HepG2 (cell line): Measurements from ENCODE around the gene POLR1C. TPM values are rescaled to one million over a fixed set of nuclear protein-coding genes. Genes with fewer than 3 reads are reported as not detected.
A peak's percentile ranks its signal among the peaks of the same experiment; 100 is the strongest.

ENCODE experiments used
- CBX2 ChIP-seq, 2 experiments: fragments of 200-600 bp in 1 of 2; sonication (generic); formaldehyde crosslinking in 1 of 2; IDR thresholded peaks; 2 replicates each; pipeline versions ENCODE4 v1.7.0 to v1.8.1; 2018 to 2022; ENCODE audit warnings: low read depth in 2 of 2, low read length in 1 of 2, mild to moderate bottlenecking in 1 of 2, missing genetic modification reagents in 1 of 2
- FOXP4 ChIP-seq: sonication (generic); formaldehyde crosslinking; IDR thresholded peaks from 2 replicates; pipeline ENCODE4 v1.4.0; 2020; ENCODE audit warnings: missing genetic modification reagents
- GPN1 ChIP-seq: sonication (generic); formaldehyde crosslinking; IDR thresholded peaks from 2 replicates; pipeline ENCODE4 v1.5.1; 2020; ENCODE audit warnings: missing genetic modification reagents, borderline replicate concordance
- HMG20B ChIP-seq: conservative IDR thresholded peaks from 2 replicates; pipeline ENCODE4 v1.6.1; 2016; ENCODE audit warnings: missing genetic modification reagents, missing compliant biosample characterization
- KDM6A ChIP-seq: IDR thresholded peaks from 2 replicates; pipeline ENCODE4 v1.6.1; 2016; ENCODE audit warnings: low read depth
- MIER2 ChIP-seq: IDR thresholded peaks from 2 replicates; pipeline ENCODE4 v1.6.1; 2016; ENCODE audit warnings: missing biosample characterization, missing genetic modification reagents
- MTA1 ChIP-seq: sonication (generic); formaldehyde crosslinking; IDR thresholded peaks from 2 replicates; pipeline ENCODE4 v1.4.0; 2020; ENCODE audit warnings: missing genetic modification reagents, mild to moderate bottlenecking, borderline replicate concordance
- NFKB2 ChIP-seq: sonication (generic); formaldehyde crosslinking; IDR thresholded peaks from 2 replicates; pipeline ENCODE4 v1.4.0; 2020; ENCODE audit warnings: missing genetic modification reagents, borderline replicate concordance
- RORA ChIP-seq: sonication (generic); formaldehyde crosslinking; IDR thresholded peaks from 2 replicates; pipeline ENCODE4 v1.5.0; 2020; ENCODE audit warnings: mild to moderate bottlenecking, missing genetic modification reagents, moderate library complexity
- SP5 ChIP-seq: IDR thresholded peaks from 2 replicates; pipeline ENCODE4 v1.6.1; 2016; ENCODE audit warnings: low read depth, borderline replicate concordance
- ZBTB20 ChIP-seq: sonication (generic); formaldehyde crosslinking; IDR thresholded peaks from 2 replicates; pipeline ENCODE4 v1.8.1; 2023; ENCODE audit warnings: missing genetic modification reagents, low read depth, mild to moderate bottlenecking, borderline replicate concordance
- ZNF224 ChIP-seq: sonication (generic); formaldehyde crosslinking; IDR thresholded peaks from 2 replicates; pipeline ENCODE4 v1.5.0; 2020; ENCODE audit warnings: mild to moderate bottlenecking, missing genetic modification reagents
- ZNF318 ChIP-seq: sonication (generic); formaldehyde crosslinking; IDR thresholded peaks from 2 replicates; pipeline ENCODE4 v1.4.0; 2020; ENCODE audit warnings: mild to moderate bottlenecking, missing genetic modification reagents
- ZNF431 ChIP-seq: sonication (generic); formaldehyde crosslinking; IDR thresholded peaks from 2 replicates; pipeline ENCODE4 v1.9.0; 2022; ENCODE audit warnings: missing genetic modification reagents, low read depth, mild to moderate bottlenecking, borderline replicate concordance
- ZNF644 ChIP-seq: IDR thresholded peaks from 2 replicates; pipeline ENCODE4 v1.6.1; 2016; ENCODE audit warnings: low read depth
- ZNF777 ChIP-seq: sonication (generic); formaldehyde crosslinking; IDR thresholded peaks from 2 replicates; pipeline ENCODE4 v1.4.0; 2020; ENCODE audit warnings: missing genetic modification reagents
- ZNF800 ChIP-seq: sonication (generic); formaldehyde crosslinking; IDR thresholded peaks from 2 replicates; pipeline ENCODE4 v1.4.0; 2020; ENCODE audit warnings: missing genetic modification reagents
- polyA plus RNA-seq, 8 experiments: library from polyadenylated mRNA; depleted of rRNA in 3 of 8; stranded (reverse) in 7 of 8; unstranded in 1 of 8; fragments of >200 nt; fragmentation: Illumina TruSeq in 4 of 8; extraction: Trizol in 4 of 8; gene quantifications; 2 replicates each; pipeline versions ENCODE4 v1.2.1 to v1.2.3, GENCODE V29; 2011 to 2016; ENCODE audit warnings: low read depth in 4 of 8, missing spikeins in 1 of 8, mixed read lengths in 1 of 8; ENCODE audit not compliant: insufficient read depth in 1 of 8
- total RNA-seq, 5 experiments: library from RNA; depleted of rRNA; stranded (reverse); fragments of >200 nt; fragmentation: Illumina TruSeq; extraction: Trizol; gene quantifications; 2 replicates each; pipeline ENCODE4 v1.2.3, GENCODE V29; 2016; ENCODE audit warnings: low read depth in 1 of 5

The POLR1C gene
- total and polyA plus RNA-seq, 2 of the 13 experiments (the other 11 are each of a cell fraction or from before 2014, with no cell fraction given), result 62.6 to 72.2 TPM

GRCh38 chr6:43509984-43510826, 6.7 kb upstream of the POLR1C start, which contains the start of gene LRRC73 (continued):
- TF ChIP-seq ZNF644 (CRISPR knock-in tag), result no peak
- TF ChIP-seq ZNF431 (CRISPR knock-in tag), result peak; percentile 64; the same call in 1 of the 2 replicates
- TF ChIP-seq RORA (CRISPR knock-in tag), result no peak
- TF ChIP-seq HMG20B (CRISPR knock-in tag), result no peak
- no peak for TF ChIP-seq FOXP4
- TF ChIP-seq NFKB2 (CRISPR knock-in tag), result peak; percentile 45; the same call in 1 of the 2 replicates
- TF ChIP-seq CBX2 (IDR thresholded peaks at IDR 0.05; ENCODE audit: low read depth, low read length), result no peak
- no peak for TF ChIP-seq CBX2 (CRISPR knock-in tag; IDR thresholded peaks at IDR 0.05; ENCODE audit: low read depth)
- TF ChIP-seq GPN1 (CRISPR knock-in tag), result no peak
- no peak for TF ChIP-seq KDM6A
- peak; percentile 94 for TF ChIP-seq ZNF318 (CRISPR knock-in tag)
- peak; percentile 82 for TF ChIP-seq MTA1
- TF ChIP-seq ZNF800 (CRISPR knock-in tag), result no peak
- TF ChIP-seq MIER2 (CRISPR knock-in tag), result no peak
- TF ChIP-seq ZNF777, result peak; percentile 10; the same call in 1 of the 2 replicates
- TF ChIP-seq ZNF224 (CRISPR knock-in tag), result 0 out of 2 replicates have a peak, but pooled peaks have one; percentile 62
- TF ChIP-seq ZBTB20 (CRISPR knock-in tag), result no peak
- peak; percentile 85 for TF ChIP-seq SP5 (CRISPR knock-in tag)
